Ammon's horn (tissue), 1 donor: ENCODE results near the gene EN1.

Experiments used
- DNase-seq: peaks from one replicate; pipeline ENCODE4 v3.0.0-alpha.2; 2016; ENCODE audit warnings: low spot score

EN1 gene

GRCh38 chr2:118842661-118843482 is 4.6 kb downstream of the EN1 start:
- DNase-seq, result no peak

- no peak for DNase-seq
Observed at GRCh38 chr2:118841828-118842461, 5.5 kb downstream of the EN1 start.

- no peak for DNase-seq
Observed at GRCh38 chr2:118841450-118841827, 6.0 kb downstream of the EN1 start.

GRCh38 chr2:118838741-118839455 is 8.6 kb downstream of the EN1 start:
- DNase-seq, result no peak

GRCh38 chr2:118837621-118838020 is 9.8 kb downstream of the EN1 start:
- DNase-seq, result no peak

- DNase-seq, result no peak
Observed at GRCh38 chr2:118837067-118837466, 10.4 kb downstream of the EN1 start.

GRCh38 chr2:118836411-118836930 is 11.0 kb downstream of the EN1 start:
- DNase-seq, result no peak

- no peak for DNase-seq
Observed at GRCh38 chr2:118835746-118836410, 11.6 kb downstream of the EN1 start.

- DNase-seq, result no peak
Observed at GRCh38 chr2:118834901-118835745, 12.3 kb downstream of the EN1 start.

GRCh38 chr2:118834440-118834810 is 13.0 kb downstream of the EN1 start:
- DNase-seq, result no peak

- no peak for DNase-seq
Observed at GRCh38 chr2:118833716-118834439, 13.6 kb downstream of the EN1 start.

- DNase-seq, result no peak
Observed at GRCh38 chr2:118832791-118833715, 14.4 kb downstream of the EN1 start.

- DNase-seq, result no peak
Observed at GRCh38 chr2:118832071-118832790, 15.2 kb downstream of the EN1 start.

- DNase-seq, result no peak
Observed at GRCh38 chr2:118830881-118831280, 16.6 kb downstream of the EN1 start.

- DNase-seq, result no peak
Observed at GRCh38 chr2:118830118-118830517, 17.3 kb downstream of the EN1 start.

- no peak for DNase-seq
Observed at GRCh38 chr2:118826093-118826492, 21.4 kb downstream of the EN1 start.

- no peak for DNase-seq
Observed at GRCh38 chr2:118823633-118824032, 23.8 kb downstream of the EN1 start.

GRCh38 chr2:118822572-118822971 is 24.9 kb downstream of the EN1 start:
- DNase-seq, result no peak

- DNase-seq, result no peak
Observed at GRCh38 chr2:118822015-118822414, 25.4 kb downstream of the EN1 start.
